ENCODE results near the gene HORMAD1. TPM values are rescaled to one million over a fixed set of nuclear protein-coding genes. Genes with fewer than 3 reads are reported as not detected.
"Not testable (repeated sequence)": the region's sequence is repeated elsewhere in the genome, so short reads cannot be mapped to it uniquely, and the experiment has no call there.

The HORMAD1 gene
- not detected in 2 replicates for total RNA-seq (2012; rRNA removed)

GRCh38 chr1:150720703-150721102, at the start of gene HORMAD1:
Gene HORMAD1 (minus strand): TSS chr1:150720895. CDS start chr1:150719505, 1,390 bp downstream.
- Histone ChIP-seq H3K27me3 (ENCODE audit: control insufficient read depth, insufficient read depth, low read length) (no peaks in the 10 kb centered on the region), H3K9ac (ENCODE audit: low read depth, low read length) (no peak within 1 kb of the TSS), H3K4me3 (ENCODE audit: low read length) (no peak within 1 kb of the TSS), H3K36me3 (ENCODE audit: insufficient read depth, low read length) (no peaks in the 10 kb centered on the region), H3K4me1 (ENCODE audit: control insufficient read depth, insufficient read depth, low read length) (no peaks in the 10 kb centered on the region), H3K4me2 (ENCODE audit: low read length) (no peak within 1 kb of the TSS), H3K9me3 (replicated peaks; ENCODE audit: low read length) (no peaks in the 10 kb centered on the region)

- not testable (repeated sequence) for H3K4me3 ChIP-seq (ENCODE audit: low read length); H3K27me3 ChIP-seq (ENCODE audit: control insufficient read depth, insufficient read depth, low read length); H3K36me3 ChIP-seq (ENCODE audit: insufficient read depth, low read length); H3K9ac ChIP-seq (ENCODE audit: low read depth, low read length); H3K9me3 ChIP-seq (replicated peaks; ENCODE audit: low read length); H3K4me2 ChIP-seq (ENCODE audit: low read length)
- peaks cover 11% of the 10 kb centered on the region for H3K4me1 ChIP-seq (ENCODE audit: control insufficient read depth, insufficient read depth, low read length)
These were observed 47.0 kb upstream of the HORMAD1 start for GRCh38 chr1:150767704-150768103.

- Histone ChIP-seq H3K4me2 (ENCODE audit: low read length) (peak overlapping the region; percentile 53), H3K4me1 (ENCODE audit: control insufficient read depth, insufficient read depth, low read length) (peaks cover 11% of the 10 kb centered on the region)
- H3K9ac ChIP-seq (ENCODE audit: low read depth, low read length); H3K27me3 ChIP-seq (ENCODE audit: control insufficient read depth, insufficient read depth, low read length); H3K9me3 ChIP-seq (replicated peaks; ENCODE audit: low read length); H3K4me3 ChIP-seq (ENCODE audit: low read length); H3K36me3 ChIP-seq (ENCODE audit: insufficient read depth, low read length): not testable (repeated sequence)
These were observed 45.2 kb upstream of the HORMAD1 start for GRCh38 chr1:150765977-150766301.

GRCh38 chr1:150765296-150765976, 44.7 kb upstream of the HORMAD1 start, which contains the start of gene CTSS:
Gene CTSS (minus strand): TSS chr1:150765778. CDS start chr1:150764763, 1,015 bp downstream.
- Histone ChIP-seq H3K27me3 (ENCODE audit: control insufficient read depth, insufficient read depth, low read length) (no peaks in the 10 kb centered on the region), H3K4me3 (ENCODE audit: low read length) (no peak within 1 kb of the TSS), H3K9me3 (replicated peaks; ENCODE audit: low read length) (no peaks in the 10 kb centered on the region), H3K36me3 (ENCODE audit: insufficient read depth, low read length) (no peaks in the 10 kb centered on the region), H3K9ac (ENCODE audit: low read depth, low read length) (peak within 1 kb of the TSS; percentile 26), H3K4me1 (ENCODE audit: control insufficient read depth, insufficient read depth, low read length) (peaks cover 11% of the 10 kb centered on the region), H3K4me2 (ENCODE audit: low read length) (peak within 1 kb of the TSS; percentile 53)

GRCh38 chr1:150764617-150765101, 44.0 kb upstream of the HORMAD1 start:
- Histone ChIP-seq H3K9me3 (replicated peaks; ENCODE audit: low read length) (no peaks in the 10 kb centered on the region), H3K4me3 (ENCODE audit: low read length) (no peak overlapping the region)

GRCh38 chr1:150763018-150763417, 42.3 kb upstream of the HORMAD1 start:
- Histone ChIP-seq H3K4me2 (ENCODE audit: low read length) (no peak overlapping the region), H3K4me1 (ENCODE audit: control insufficient read depth, insufficient read depth, low read length) (peaks cover 11% of the 10 kb centered on the region), H3K27me3 (ENCODE audit: control insufficient read depth, insufficient read depth, low read length) (no peaks in the 10 kb centered on the region), H3K9ac (ENCODE audit: low read depth, low read length) (no peak overlapping the region), H3K36me3 (ENCODE audit: insufficient read depth, low read length) (no peaks in the 10 kb centered on the region), H3K9me3 (replicated peaks; ENCODE audit: low read length) (no peaks in the 10 kb centered on the region), H3K4me3 (ENCODE audit: low read length) (no peak overlapping the region)

More at GRCh38 chr1:150764617-150765101, 44.0 kb upstream of the HORMAD1 start:
- Histone ChIP-seq H3K4me2 (ENCODE audit: low read length) (peak overlapping the region; percentile 53), H3K36me3 (ENCODE audit: insufficient read depth, low read length) (no peaks in the 10 kb centered on the region), H3K9ac (ENCODE audit: low read depth, low read length) (peak overlapping the region; percentile 26), H3K4me1 (ENCODE audit: control insufficient read depth, insufficient read depth, low read length) (peaks cover 11% of the 10 kb centered on the region), H3K27me3 (ENCODE audit: control insufficient read depth, insufficient read depth, low read length) (no peaks in the 10 kb centered on the region)

- Histone ChIP-seq H3K9me3 (replicated peaks; ENCODE audit: low read length) (no peaks in the 10 kb centered on the region), H3K9ac (ENCODE audit: low read depth, low read length) (no peak overlapping the region), H3K27me3 (ENCODE audit: control insufficient read depth, insufficient read depth, low read length) (no peaks in the 10 kb centered on the region), H3K4me1 (ENCODE audit: control insufficient read depth, insufficient read depth, low read length) (peaks cover 11% of the 10 kb centered on the region), H3K4me2 (ENCODE audit: low read length) (no peak overlapping the region), H3K4me3 (ENCODE audit: low read length) (no peak overlapping the region), H3K36me3 (ENCODE audit: insufficient read depth, low read length) (no peaks in the 10 kb centered on the region)
These were observed 41.9 kb upstream of the HORMAD1 start for GRCh38 chr1:150762552-150762951.

- no peaks in the 10 kb centered on the region for H3K36me3 ChIP-seq (ENCODE audit: insufficient read depth, low read length)
- no peaks in the 10 kb centered on the region for H3K9me3 ChIP-seq (replicated peaks; ENCODE audit: low read length)
- no peak overlapping the region for H3K9ac ChIP-seq (ENCODE audit: low read depth, low read length)
These were observed 41.1 kb upstream of the HORMAD1 start for GRCh38 chr1:150761801-150762200.

GRCh38 chr1:150760013-150760412, 39.3 kb upstream of the HORMAD1 start:
- Histone ChIP-seq H3K4me1 (ENCODE audit: control insufficient read depth, insufficient read depth, low read length) (peaks cover 8% of the 10 kb centered on the region), H3K9me3 (replicated peaks; ENCODE audit: low read length) (no peaks in the 10 kb centered on the region), H3K36me3 (ENCODE audit: insufficient read depth, low read length) (no peaks in the 10 kb centered on the region), H3K4me2 (ENCODE audit: low read length) (no peak overlapping the region), H3K4me3 (ENCODE audit: low read length) (no peak overlapping the region), H3K9ac (ENCODE audit: low read depth, low read length) (no peak overlapping the region), H3K27me3 (ENCODE audit: control insufficient read depth, insufficient read depth, low read length) (no peaks in the 10 kb centered on the region)

More at GRCh38 chr1:150761801-150762200, 41.1 kb upstream of the HORMAD1 start:
- no peaks in the 10 kb centered on the region for H3K27me3 ChIP-seq (ENCODE audit: control insufficient read depth, insufficient read depth, low read length)
- no peak overlapping the region for H3K4me2 ChIP-seq (ENCODE audit: low read length)
- H3K4me1 ChIP-seq (ENCODE audit: control insufficient read depth, insufficient read depth, low read length) = peaks cover 11% of the 10 kb centered on the region
- no peak overlapping the region for H3K4me3 ChIP-seq (ENCODE audit: low read length)

- H3K4me1 ChIP-seq (ENCODE audit: control insufficient read depth, insufficient read depth, low read length) = no peaks in the 10 kb centered on the region
- no peaks in the 10 kb centered on the region for H3K36me3 ChIP-seq (ENCODE audit: insufficient read depth, low read length)
- H3K9me3 ChIP-seq (replicated peaks; ENCODE audit: low read length) = no peaks in the 10 kb centered on the region
- no peak overlapping the region for H3K9ac ChIP-seq (ENCODE audit: low read depth, low read length)
- H3K4me2 ChIP-seq (ENCODE audit: low read length) = no peak overlapping the region
- no peak overlapping the region for H3K4me3 ChIP-seq (ENCODE audit: low read length)
- no peaks in the 10 kb centered on the region for H3K27me3 ChIP-seq (ENCODE audit: control insufficient read depth, insufficient read depth, low read length)
These were observed 32.7 kb upstream of the HORMAD1 start for GRCh38 chr1:150753416-150753815.

- Histone ChIP-seq H3K9me3 (replicated peaks; ENCODE audit: low read length) (no peaks in the 10 kb centered on the region), H3K36me3 (ENCODE audit: insufficient read depth, low read length) (no peaks in the 10 kb centered on the region), H3K9ac (ENCODE audit: low read depth, low read length) (no peak overlapping the region), H3K4me3 (ENCODE audit: low read length) (no peak overlapping the region), H3K4me1 (ENCODE audit: control insufficient read depth, insufficient read depth, low read length) (no peaks in the 10 kb centered on the region), H3K4me2 (ENCODE audit: low read length) (no peak overlapping the region), H3K27me3 (ENCODE audit: control insufficient read depth, insufficient read depth, low read length) (no peaks in the 10 kb centered on the region)
These were observed 30.7 kb upstream of the HORMAD1 start for GRCh38 chr1:150751443-150751842.

- H3K4me2 ChIP-seq (ENCODE audit: low read length) = no peak overlapping the region
- no peaks in the 10 kb centered on the region for H3K27me3 ChIP-seq (ENCODE audit: control insufficient read depth, insufficient read depth, low read length)
- H3K4me3 ChIP-seq (ENCODE audit: low read length) = no peak overlapping the region
- H3K4me1 ChIP-seq (ENCODE audit: control insufficient read depth, insufficient read depth, low read length) = no peaks in the 10 kb centered on the region
- no peaks in the 10 kb centered on the region for H3K36me3 ChIP-seq (ENCODE audit: insufficient read depth, low read length)
- no peak overlapping the region for H3K9ac ChIP-seq (ENCODE audit: low read depth, low read length)
- no peaks in the 10 kb centered on the region for H3K9me3 ChIP-seq (replicated peaks; ENCODE audit: low read length)
These were observed 29.1 kb upstream of the HORMAD1 start for GRCh38 chr1:150749720-150750311.

Data from skeletal muscle satellite cell (primary cell).